ENCODE data around the gene LHX8.
"Not testable (repeated sequence)": the region's sequence is repeated elsewhere in the genome, so short reads cannot be mapped to it uniquely, and the experiment has no call there.

Gene LHX8

GRCh38 chr1:75133750-75134646, at the start of gene LHX8:
LHX8 (plus strand) TSS chr1:75134388; CDS start chr1:75136615, 2,227 bp downstream.
- no peak for DNase-seq

DNA sequence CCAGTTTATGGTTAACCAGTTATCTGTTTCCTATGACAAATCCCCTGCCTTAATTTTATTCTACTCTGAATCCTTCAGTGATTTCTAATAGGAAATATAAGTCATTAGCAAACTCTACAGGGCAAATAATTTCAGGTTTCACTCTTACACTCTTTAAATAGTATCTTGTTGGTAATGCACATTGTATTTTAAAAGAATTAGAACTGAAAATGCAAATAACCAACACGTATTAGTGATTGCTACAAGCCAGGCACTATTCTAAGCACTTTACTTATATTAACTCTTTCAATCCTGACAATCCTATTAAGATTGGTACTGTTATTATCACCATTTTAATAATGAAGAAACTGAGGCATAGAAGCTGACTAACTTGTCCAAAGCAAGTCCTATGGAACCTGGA, 48.3 kb upstream of the LHX8 start:
- DNase-seq: no peak

DNA sequence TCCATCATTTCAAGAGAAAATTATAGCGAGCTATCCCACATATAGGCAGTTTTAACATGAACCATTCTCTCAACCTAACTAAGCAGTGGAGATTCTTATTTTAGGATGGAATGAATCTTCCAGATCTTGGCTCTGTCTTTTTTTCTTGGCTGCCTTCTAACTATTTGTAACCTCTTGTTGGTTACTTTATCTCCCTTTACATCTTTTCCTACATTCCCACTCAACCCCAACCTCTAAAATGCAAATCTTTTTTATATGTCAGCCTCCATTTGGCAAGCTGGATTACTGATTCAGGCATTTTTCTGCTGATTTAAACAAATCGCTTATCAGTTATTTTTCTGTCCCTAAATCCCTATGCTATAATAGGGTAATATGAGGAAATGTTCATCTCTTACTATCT, 46.9 kb upstream of the LHX8 start:
- no peak for DNase-seq

DNA sequence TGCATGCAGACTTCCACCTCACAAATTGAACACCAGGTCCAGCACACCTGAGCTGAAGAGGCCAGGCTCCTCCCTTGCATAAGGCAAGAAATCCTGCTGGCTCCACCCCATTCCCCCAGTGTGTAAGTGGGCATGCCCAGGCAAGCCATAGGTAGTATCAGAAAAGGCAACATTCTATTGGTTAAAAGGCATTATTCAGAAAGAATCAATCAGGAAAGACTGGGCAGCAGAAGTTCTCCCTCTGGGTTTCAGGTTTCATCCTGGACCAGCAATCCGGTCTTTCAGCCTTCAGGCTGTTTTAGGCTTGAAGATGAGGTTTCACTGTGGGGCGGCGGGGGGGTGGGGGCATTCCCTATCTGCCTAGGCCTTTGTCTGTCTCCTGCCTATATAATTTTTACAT, 42.0 kb upstream of the LHX8 start:
- DNase-seq: no peak

- DNase-seq: no peak
Measured at GRCh38 chr1:75097654-75098053, 36.5 kb upstream of the LHX8 start.

GRCh38 chr1:75099581-75099980, 34.6 kb upstream of the LHX8 start:
- no peak for DNase-seq

GRCh38 chr1:75100481-75101092, 33.6 kb upstream of the LHX8 start:
- DNase-seq: no peak

- DNase-seq: not testable (repeated sequence)
Measured at GRCh38 chr1:75112362-75112951, 21.7 kb upstream of the LHX8 start.

GRCh38 chr1:75115654-75116053, 18.5 kb upstream of the LHX8 start:
- no peak for DNase-seq

DNA sequence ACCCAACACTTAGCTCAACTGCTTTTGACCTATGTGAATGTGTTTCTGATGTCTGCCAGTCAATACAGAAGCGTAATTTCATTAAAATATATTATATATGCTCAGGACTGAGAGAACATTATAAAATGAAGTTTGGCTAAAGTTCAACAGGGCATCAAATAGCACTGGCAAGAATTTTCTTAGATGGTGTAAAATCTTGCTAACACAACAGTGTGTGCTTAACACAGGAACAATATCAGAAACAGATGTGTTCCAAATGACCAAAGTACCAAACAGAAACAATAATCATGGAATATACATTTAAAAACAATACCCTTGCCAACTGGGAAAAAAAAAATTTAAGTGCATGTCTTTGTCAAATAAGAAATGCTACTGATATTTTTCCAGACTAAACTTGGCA, 10.4 kb upstream of the LHX8 start:
- DNase-seq: no peak

GRCh38 chr1:75124510-75124909, 9.7 kb upstream of the LHX8 start:
- DNase-seq: no peak

- DNase-seq: no peak
Measured at GRCh38 chr1:75125161-75125726, 8.9 kb upstream of the LHX8 start.

GRCh38 chr1:75126611-75127101, 7.5 kb upstream of the LHX8 start:
- DNase-seq: no peak

- DNase-seq: no peak
Measured at GRCh38 chr1:75127916-75128717, 6.1 kb upstream of the LHX8 start.

DNA sequence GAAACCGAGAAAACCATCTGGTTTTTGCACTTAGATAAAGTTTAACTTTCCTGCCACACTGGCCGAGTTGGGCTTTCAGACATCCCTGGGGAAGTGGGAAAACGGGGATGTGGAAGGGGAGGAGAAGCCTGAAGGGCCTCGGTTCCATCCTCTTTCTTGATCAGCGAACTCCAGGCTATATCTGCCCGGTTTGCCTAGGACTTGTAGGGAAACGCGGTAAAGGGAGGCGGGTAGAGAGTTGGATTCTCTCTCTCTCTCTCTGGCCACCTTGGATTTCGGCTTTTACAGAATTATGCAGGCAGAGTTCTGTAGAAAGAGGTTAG, 4.6 kb upstream of the LHX8 start:
- DNase-seq: no peak

- no peak for DNase-seq
Measured at GRCh38 chr1:75129983-75130789, 4.0 kb upstream of the LHX8 start.

DNA sequence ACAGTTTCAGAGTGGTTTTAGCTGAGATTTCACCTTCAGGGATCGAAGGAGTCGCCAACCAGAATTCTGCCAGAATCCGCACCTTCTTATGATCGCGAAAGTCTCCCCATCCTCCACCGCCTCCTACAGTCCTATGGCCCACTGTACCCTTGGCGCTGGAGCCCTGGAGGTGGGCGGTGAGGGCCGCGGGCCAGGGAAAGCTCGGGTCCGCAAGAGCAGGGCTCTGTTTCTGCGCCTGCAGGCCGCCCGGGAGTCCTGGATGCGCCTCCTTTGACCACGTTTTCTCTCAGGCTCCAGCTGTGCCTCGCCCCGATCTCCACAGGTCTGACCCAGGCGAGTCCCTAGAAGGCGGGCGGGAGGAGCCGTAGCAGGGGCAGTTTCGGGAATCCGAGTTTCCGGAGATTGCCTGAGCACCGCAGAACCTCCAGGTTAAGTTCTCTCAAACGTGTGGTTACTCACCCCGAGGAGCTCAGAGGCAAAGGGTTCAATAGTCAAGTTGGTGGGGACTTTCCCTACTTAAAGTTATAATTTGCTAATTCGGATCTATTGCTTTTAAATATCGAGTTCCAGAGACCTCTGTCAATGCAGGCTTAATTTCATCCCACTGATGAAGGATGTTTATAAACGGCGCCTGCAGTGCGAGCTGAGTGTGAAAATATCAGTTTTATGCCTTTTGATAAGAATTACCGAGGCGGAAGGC, 3.2 kb upstream of the LHX8 start:
- no peak for DNase-seq

DNA sequence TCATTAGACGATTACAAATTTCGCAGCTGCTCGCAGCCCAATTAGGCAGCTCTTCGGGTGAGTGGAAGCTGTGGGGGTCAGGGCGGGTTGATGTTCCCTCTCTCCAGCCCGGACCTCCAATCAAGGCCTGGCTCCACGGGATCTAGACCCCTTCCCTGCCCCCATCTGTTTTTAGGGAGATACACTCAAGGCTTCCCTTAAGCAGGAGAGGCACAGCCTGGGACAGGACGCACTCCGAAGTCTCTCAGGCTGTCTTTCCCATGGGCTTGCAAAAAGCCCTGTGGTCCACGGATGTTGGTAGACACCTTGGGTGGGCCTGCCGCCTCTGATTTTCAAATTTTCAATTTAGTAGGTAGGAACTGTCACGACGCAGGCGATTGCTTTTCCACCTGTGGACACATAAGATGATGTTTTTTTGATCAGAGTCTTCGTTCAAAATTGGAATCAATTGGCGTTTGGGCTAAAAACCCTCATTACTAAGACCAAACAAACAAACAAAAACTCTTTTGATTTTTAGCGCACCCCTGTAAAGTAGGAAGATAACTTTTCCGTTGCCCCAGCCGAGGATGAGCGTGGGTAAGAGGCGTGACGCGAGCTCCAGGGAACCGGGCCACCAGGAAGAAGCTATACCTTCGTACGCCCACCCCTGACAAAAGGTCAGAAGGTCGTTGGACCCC, 2.5 kb upstream of the LHX8 start:
- no peak for DNase-seq

- DNase-seq: no peak
Measured at GRCh38 chr1:75132242-75132811, 1.9 kb upstream of the LHX8 start.

Measured in NCI-H2081 treated with DMSO at 0.1 percent for 48 hours (cell line).